ENCODE results near the gene FERMT3. TPM values are rescaled to one million over a fixed set of nuclear protein-coding genes. Genes with fewer than 3 reads are reported as not detected.

Gene FERMT3
- total and polyA plus RNA-seq, 2 of the 8 experiments (the other 6 are each of a cell fraction or from before 2014, with no cell fraction given), result 1.4 to 3.7 TPM

DNA sequence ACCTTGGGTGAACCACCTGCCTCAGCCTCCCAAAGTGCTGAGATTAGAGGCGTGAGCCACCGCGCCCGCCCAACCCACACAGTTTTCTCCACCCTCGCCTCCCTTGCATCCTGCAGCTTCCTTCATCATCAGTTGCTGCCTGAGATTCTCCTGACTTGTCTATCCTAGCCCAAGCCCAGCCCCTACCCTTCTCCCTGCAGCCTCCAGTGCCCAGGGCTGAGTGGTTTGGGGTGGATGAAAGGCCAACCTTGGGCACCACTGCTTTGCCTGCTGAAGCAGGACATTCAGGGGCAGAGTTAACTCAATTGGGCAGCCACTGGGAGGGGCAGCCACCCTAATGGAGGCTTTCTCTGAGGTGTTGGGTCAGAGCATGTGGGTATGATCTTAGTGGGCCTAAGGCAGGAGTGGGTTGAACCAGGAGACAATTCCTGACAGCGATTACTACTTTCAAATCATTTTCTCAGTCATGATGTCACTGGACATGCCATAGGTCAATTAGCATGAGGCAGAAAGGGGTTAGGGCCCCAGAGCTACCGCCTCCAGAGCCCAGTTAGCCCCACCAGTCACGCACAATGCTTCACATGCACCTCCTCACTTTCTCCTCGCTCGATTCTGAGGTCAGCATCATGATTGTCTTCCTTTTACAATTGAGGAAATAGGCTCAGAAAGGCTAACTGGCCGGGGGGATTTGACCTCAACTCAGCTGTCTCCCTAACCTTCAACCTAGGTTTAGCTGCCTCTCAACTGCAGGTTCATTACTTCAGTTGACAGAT, 33.3 kb downstream of the FERMT3 start:
- Histone ChIP-seq H3K56ac (replicated peaks; ENCODE audit: insufficient read length, low read depth, low read length) (no peak overlapping the region), H2AK5ac (ENCODE audit: low read depth, low read length) (peak overlapping the region; percentile 26; the same call in 1 of the 2 replicates), H3K18ac (ENCODE audit: extremely low read depth, low read length) (no peak overlapping the region), H3K79me1 (ENCODE audit: low read depth, low read length) (no peaks in the 10 kb centered on the region), H2BK20ac (ENCODE audit: low read length) (no peak overlapping the region), H3K4ac (replicated peaks; ENCODE audit: insufficient read length, low read depth, low read length) (peak overlapping the region; percentile 27), H3K4me3 (ENCODE audit: extremely low read depth in 1 of 4, insufficient read depth in 2 of 4, low read depth in 3 of 4, low read length in 4 of 4) (peak overlapping the region; percentile 67 to 82 (median 78); a peak in 7 of 8 replicates), H2BK5ac (ENCODE audit: low read depth, low read length) (peak overlapping the region; percentile 88), H4K20me1 (replicated peaks in 1 of 2; ENCODE audit: control insufficient read depth in 1 of 2, insufficient read depth in 2 of 2, low read length in 2 of 2) (peaks cover 0 to 13% of the 10 kb centered on the region in 2 experiments), H2BK15ac (ENCODE audit: low read length) (no peak overlapping the region), H4K91ac (replicated peaks; ENCODE audit: insufficient read length, low read length) (peak overlapping the region; percentile 17), H4K8ac (ENCODE audit: extremely low read depth, insufficient read depth, low read length) (peak overlapping the region; percentile 90), H4K5ac (ENCODE audit: insufficient read length, low read depth, low read length) (no peak overlapping the region), H3K14ac (ENCODE audit: insufficient read length) (no peak overlapping the region), H3K9me3 (ENCODE audit: insufficient read depth in 2 of 2, low read depth in 1 of 2, low read length in 1 of 2) (no peaks in the 10 kb centered on the region), H3K79me2 (ENCODE audit: control insufficient read depth in 1 of 2, insufficient read depth in 2 of 2, low read length in 2 of 2) (peaks cover 0 to 6% of the 10 kb centered on the region in 2 experiments; a peak in 1 of 4 replicates), H3K23ac (ENCODE audit: insufficient read length) (no peak overlapping the region), H3K36me3 (ENCODE audit: control insufficient read depth in 2 of 4, insufficient read depth in 4 of 4, low read length in 3 of 4) (peaks cover 0 to 16% (median 7%) of the 10 kb centered on the region in 4 experiments; a peak in 4 of 8 replicates), H3K27me3 (replicated peaks in 1 of 4; ENCODE audit: control insufficient read depth in 3 of 4, extremely low read depth in 1 of 4, insufficient read depth in 3 of 4, low read length in 3 of 4) (peaks cover 0 to 3% (median 0%) of the 10 kb centered on the region in 4 experiments; a peak in 2 of 7 replicates), H3K23me2 (ENCODE audit: low read depth, low read length) (peaks cover 14% of the 10 kb centered on the region), H3K9ac (replicated peaks in 1 of 4; ENCODE audit: extremely low read depth in 1 of 4, low read depth in 3 of 4, low read length in 3 of 4) (no peak overlapping the region; a peak in 2 of 7 replicates), H3K4me2 (ENCODE audit: insufficient read depth in 1 of 2, low read depth in 2 of 2, low read length in 2 of 2) (peak overlapping the region; percentile 82 to 85), H2BK12ac (ENCODE audit: low read depth, low read length) (peak overlapping the region; percentile 84; the same call in 1 of the 2 replicates), H3K27ac (ENCODE audit: low read depth, low read length) (peak overlapping the region; percentile 87; the same call in 1 of the 2 replicates), H2AFZ (ENCODE audit: low read length) (no peak overlapping the region), H3K4me1 (replicated peaks in 1 of 4; ENCODE audit: control insufficient read depth in 3 of 4, insufficient read depth in 4 of 4, low read length in 3 of 4) (peaks cover 0 to 16% (median 8%) of the 10 kb centered on the region in 4 experiments; a peak in 6 of 7 replicates), H2BK120ac (replicated peaks; ENCODE audit: low read depth, low read length) (no peak overlapping the region)
- no peak for FAIRE-seq
- TF ChIP-seq JUN (IDR thresholded peaks at IDR 0.05; ENCODE audit: low read depth, low read length) (no peak), NRF1 (IDR thresholded peaks at IDR 0.05; ENCODE audit: low read depth, low read length) (no peak), TEAD4 (IDR thresholded peaks at IDR 0.05; ENCODE audit: low read depth, low read length) (no peak)
- CTCF ChIA-PET (ENCODE audit: partially characterized antibody), result interaction anchor here (1.6 to 4.5 kb wide), 2 partner anchors 12 to 33 kb away, joined by 4 to 26 read pairs; partner anchors contain the start of gene PLCB3
- POLR2A ChIA-PET (ENCODE audit: partially characterized antibody), result interaction anchor here (0.8 to 13.1 kb wide), 6 partner anchors 7 to 55 kb away, joined by 4 to 352 read pairs (median 6); partner anchors contain the start of genes FKBP2, NUDT22, PLCB3 and PPP1R14B
- no peak for DNase-seq (ENCODE audit: low read depth in 1 of 2, low spot score in 2 of 2)
- 90% methylated on average over 11 of the region's 11 CpGs; no CpG with 5 or more reads in 1 of the 2 experiments for WGBS, 2 experiments (ENCODE audit: extremely low coverage in 1 of 2, insufficient coverage in 1 of 2, insufficient read length in 1 of 2, insufficient replicate concordance in 2 of 2, low coverage in 1 of 2, low lambda C conversion rate in 2 of 2, missing lambda C conversion rate in 1 of 2)

Data from H1 (cell line).